HepG2 (cell line): ENCODE measurements around the gene PLD3. TPM values are rescaled to one million over a fixed set of nuclear protein-coding genes. Genes with fewer than 3 reads are reported as not detected.

Experiments
- ATAC-seq: fragments of 200-7000 bp; cut with Tn5 transposase; 3 replicates; pipeline ENCODE4 v1.9.1; 2020; ENCODE audit warnings: mild to moderate bottlenecking, moderate library complexity
- BruUV-seq: library from RNA; stranded (reverse); fragments of 400-500 nt; replicated peaks from 2 replicates; lab custom pipeline; 2021; lab: Mats Ljungman, UMichigan
- CTCF ChIA-PET: fragments of 300-600 bp; formaldehyde crosslinking; extraction: SDS; loops from one replicate; lab custom pipeline; 2021; ENCODE audit warnings: low total read pairs, inconsistent platforms, low intra/inter-chr PET ratio; lab: Yijun Ruan, JAX
- POLR2A ChIA-PET: fragments of 350-600 bp; sonication (Branson Sonifier 250); formaldehyde crosslinking; loops from one replicate; lab custom pipeline; 2020; ENCODE audit warnings: antibody characterized with exemption, inconsistent platforms; lab: Yijun Ruan, JAX
- DNase-seq: peaks from one replicate; pipeline ENCODE4 v3.0.0-alpha.2; 2015; ENCODE audit warnings: low spot score
- FAIRE-seq: peaks from 3 replicates; lab custom pipeline; 2011; peaks lifted over from hg19 to GRCh38; lab: Jason Lieb, UNC
- H2AFZ ChIP-seq: one replicate; pipeline ENCODE4 v1.6.1; 2011; ENCODE audit warnings: low read length, inconsistent platforms
- H3K27ac ChIP-seq: fragments of 300-600 bp; 3 replicates; pipeline ENCODE4 v1.8.0; 2011; ENCODE audit warnings: mixed run types, mild to moderate bottlenecking, mixed read lengths, low read length, inconsistent platforms; ENCODE audit not compliant: insufficient read depth; ENCODE audit errors: extremely low read length
- H3K27me3 ChIP-seq, 2 experiments: fragments of 200-600 bp in 1 of 2; 2 replicates in 1 of 2; 3 replicates in 1 of 2; pipeline versions ENCODE4 v1.6.0 to v1.8.0; 2011; ENCODE audit warnings: low read length in 2 of 2, mild to moderate bottlenecking in 2 of 2, moderate library complexity in 2 of 2, inconsistent platforms in 1 of 2; ENCODE audit not compliant: insufficient read depth in 2 of 2, control insufficient read depth in 1 of 2
- H3K36me3 ChIP-seq, 2 experiments: fragments of 200-600 bp in 1 of 2; replicated peaks in 1 of 2; 2 replicates in 1 of 2; 3 replicates in 1 of 2; pipeline versions ENCODE4 v1.5.1 to v1.8.0; 2011; ENCODE audit warnings: low read length in 2 of 2, inconsistent platforms in 1 of 2; ENCODE audit not compliant: insufficient read depth in 2 of 2, control insufficient read depth in 1 of 2
- H3K4me1 ChIP-seq: 2 replicates; pipeline ENCODE4 v1.5.1; 2012; ENCODE audit warnings: low read length, inconsistent platforms; ENCODE audit not compliant: insufficient read depth
- H3K4me2 ChIP-seq: 2 replicates; pipeline ENCODE4 v1.6.0; 2011; ENCODE audit warnings: low read depth, low read length, inconsistent platforms
- H3K4me3 ChIP-seq, 3 experiments: fragments of 200-600 bp in 1 of 3; sonication (generic), shearing (Covaris generic) in 1 of 3; replicated peaks in 1 of 3; 2 replicates each; pipeline ENCODE4 v1.5.1; 2011 to 2016; ENCODE audit warnings: low read length in 3 of 3, inconsistent platforms in 2 of 3, low read depth in 2 of 3, mild to moderate bottlenecking in 2 of 3, control low read depth in 1 of 3, mixed read lengths in 1 of 3; ENCODE audit not compliant: insufficient read depth in 1 of 3
- H3K79me2 ChIP-seq: one replicate; pipeline ENCODE4 v1.6.1; 2011; ENCODE audit warnings: low read length, inconsistent platforms; ENCODE audit not compliant: insufficient read depth
- H3K9ac ChIP-seq: 2 replicates; pipeline ENCODE4 v1.6.0; 2011; ENCODE audit warnings: mild to moderate bottlenecking, low read depth, low read length, inconsistent platforms; ENCODE audit not compliant: insufficient read depth
- H3K9me3 ChIP-seq: 2 replicates; pipeline ENCODE4 v1.5.1; 2012; ENCODE audit warnings: mild to moderate bottlenecking, low read length
- H4K20me1 ChIP-seq: 2 replicates; pipeline ENCODE4 v1.6.0; 2011; ENCODE audit warnings: inconsistent platforms, mild to moderate bottlenecking, low read length, moderate library complexity; ENCODE audit not compliant: insufficient read depth
- DPF2 ChIP-seq: sonication (generic); formaldehyde crosslinking; IDR thresholded peaks from 2 replicates; pipeline ENCODE4 v1.4.0; 2020; ENCODE audit warnings: mild to moderate bottlenecking, low read depth, missing genetic modification reagents, borderline replicate concordance
- HNF4G ChIP-seq, 2 experiments: sonication (generic) in 1 of 2; formaldehyde crosslinking in 1 of 2; IDR thresholded peaks; 2 replicates each; pipeline versions ENCODE4 v1.4.0 to v1.6.1; 2011 to 2020; ENCODE audit warnings: borderline replicate concordance in 2 of 2, low read depth in 2 of 2, mild to moderate bottlenecking in 2 of 2, low read length in 1 of 2, missing genetic modification reagents in 1 of 2, moderate library complexity in 1 of 2
- PRMT3 ChIP-seq: sonication (generic); formaldehyde crosslinking; IDR thresholded peaks from 2 replicates; pipeline ENCODE4 v1.8.1; 2022; ENCODE audit warnings: low read depth, mild to moderate bottlenecking, moderate library complexity, missing genetic modification reagents, borderline replicate concordance
- SP140L ChIP-seq: sonication (generic); formaldehyde crosslinking; IDR thresholded peaks from 2 replicates; pipeline ENCODE4 v1.4.0; 2020; ENCODE audit warnings: missing genetic modification reagents, borderline replicate concordance
- SUZ12 ChIP-seq: fragments of 150-350 bp; IDR thresholded peaks from 2 replicates; pipeline ENCODE4 v1.6.1; 2014; ENCODE audit warnings: low read depth, low read length
- TAF1 ChIP-seq: sonication (generic); formaldehyde crosslinking; IDR thresholded peaks from 2 replicates; pipeline ENCODE4 v1.4.0; 2020; ENCODE audit warnings: missing genetic modification reagents
- ZNF570 ChIP-seq: sonication (generic); formaldehyde crosslinking; IDR thresholded peaks from 2 replicates; pipeline ENCODE4 v1.4.0; 2020; ENCODE audit warnings: mild to moderate bottlenecking, missing genetic modification reagents, borderline replicate concordance
- WGBS: methylation state at CpG from one replicate; pipeline ENCODE4 v1.1.6; 2017; ENCODE audit warnings: low lambda C conversion rate; 5-methylcytosine and 5-hydroxymethylcytosine counted together
- in situ Hi-C: cut with HindIII; loops from 2 replicates; pipeline ENCODE4 v1.10.0; 2017; ENCODE audit warnings: low pct_unique_long_range_greater_than_20kb; ENCODE audit not compliant: extremely low pct_ligation_motif_present
- intact Hi-C: fragments of 100-400 bp; cut with micrococcal nuclease; formaldehyde crosslinking; loops from one replicate; pipeline ENCODE4 v1.10.0; 2022; ENCODE audit not compliant: unreplicated experiment
- polyA plus RNA-seq, 8 experiments: library from polyadenylated mRNA; depleted of rRNA in 3 of 8; stranded (reverse) in 7 of 8; unstranded in 1 of 8; fragments of >200 nt; fragmentation: Illumina TruSeq in 4 of 8; extraction: Trizol in 4 of 8; gene quantifications; 2 replicates each; pipeline versions ENCODE4 v1.2.1 to v1.2.3, GENCODE V29; 2011 to 2016; ENCODE audit warnings: low read depth in 4 of 8, missing spikeins in 1 of 8, mixed read lengths in 1 of 8; ENCODE audit not compliant: insufficient read depth in 1 of 8
- total RNA-seq, 5 experiments: library from RNA; depleted of rRNA; stranded (reverse); fragments of >200 nt; fragmentation: Illumina TruSeq; extraction: Trizol; gene quantifications; 2 replicates each; pipeline ENCODE4 v1.2.3, GENCODE V29; 2016; ENCODE audit warnings: low read depth in 1 of 5
- TF ChIP-seq, protein P1 (sequence below): sonication (generic); formaldehyde crosslinking; IDR thresholded peaks from 2 replicates; pipeline ENCODE4 v1.4.0; 2020; ENCODE audit warnings: missing genetic modification reagents, low read depth, mild to moderate bottlenecking, borderline replicate concordance

The PLD3 gene
- total and polyA plus RNA-seq, 2 of the 13 experiments (the other 11 are each of a cell fraction or from before 2014, with no cell fraction given), result 45.7 to 164 TPM

DNA sequence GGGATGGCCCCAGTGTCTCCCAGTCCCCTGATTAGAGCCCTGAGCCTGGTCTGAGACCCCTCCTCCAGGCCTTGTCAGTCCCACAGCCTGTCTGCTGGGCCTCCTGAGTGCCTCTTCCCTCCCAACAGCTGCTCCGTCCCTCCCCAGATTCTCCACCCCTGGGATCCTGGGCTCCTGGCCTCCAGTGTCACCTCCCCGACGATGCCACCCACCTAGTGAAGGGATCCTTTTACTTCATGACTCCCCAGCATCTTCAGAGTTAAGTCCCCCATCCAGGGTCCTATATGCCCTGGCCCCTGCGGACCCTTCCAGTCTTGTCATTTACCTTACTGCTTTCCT, 69.1 kb downstream of the PLD3 start:
- in situ Hi-C loops (no loop called here), intact Hi-C loops (loop anchor here (1.0 kb wide), 1 partner anchor 47 kb away; no protein-coding TSS in a partner anchor)
- no peak for DNase-seq
- Histone ChIP-seq H3K27ac (no peak overlapping the region), H3K27me3 (0 out of 5 replicates have a peak, but pooled peaks cover 0 to 5% of the 10 kb centered on the region in 2 experiments), H3K4me1 (peaks cover 49% of the 10 kb centered on the region), H3K4me2 (peak overlapping the region; percentile 79), H3K36me3 (no peaks in the 10 kb centered on the region), H3K79me2 (no peaks in the 10 kb centered on the region), H3K9ac (peak overlapping the region; percentile 61; the same call in 1 of the 2 replicates), H3K9me3 (no peaks in the 10 kb centered on the region), H4K20me1 (no peaks in the 10 kb centered on the region), H3K4me3 (peak overlapping the region in 2 of 3 experiments; percentile 50 to 65; a peak in 3 of 6 replicates), H2AFZ (no peak overlapping the region)
- no peak for TF ChIP-seq PRMT3 (CRISPR knock-in tag)
- 0 out of 2 replicates have a peak, but pooled peaks have one; percentile 1 for TF ChIP-seq TAF1 (CRISPR knock-in tag)
- ChIA-PET POLR2A (interaction anchor here (0.6 to 2.6 kb wide), 4 partner anchors 9 to 26 kb away, joined by 4 to 20 read pairs (median 10); partner anchors contain the start of gene SERTAD1), CTCF (no interaction called here)
- BruUV-seq, result no TSS peak
- no peak for FAIRE-seq
- no peak for ATAC-seq
- 32% methylated on average over 4 of the region's 4 CpGs for WGBS

DNA sequence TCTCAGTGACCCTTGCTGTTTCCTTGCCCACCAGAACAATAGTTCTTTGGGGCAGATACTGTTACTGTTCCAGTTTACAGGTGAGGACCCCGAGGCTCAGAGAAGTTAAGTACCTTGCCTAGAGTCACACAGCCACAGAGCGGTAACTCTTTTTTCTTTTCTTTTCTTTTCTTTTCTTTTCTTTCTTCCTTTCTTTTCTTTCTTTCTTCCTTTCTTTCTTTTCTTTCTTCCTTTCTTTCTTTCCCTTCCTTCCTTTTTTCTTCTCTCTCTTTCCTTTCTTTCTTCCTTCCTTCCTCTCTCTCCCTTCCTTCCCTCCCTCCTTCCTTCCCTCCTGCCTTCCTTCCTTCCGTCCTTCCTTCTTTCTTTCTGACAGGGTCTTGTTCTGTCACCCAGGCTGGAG, 69.5 kb downstream of the PLD3 start:
- 53% methylated on average over 3 of the region's 3 CpGs for WGBS
- ATAC-seq, result no peak

More for the DNA sequence above, 69.5 kb downstream of the PLD3 start:
- POLR2A ChIA-PET, result interaction anchor here (2.0 to 2.6 kb wide), 2 partner anchors 8 to 25 kb away, joined by 12 to 20 read pairs; partner anchors contain the start of gene SERTAD1
- no peak overlapping the region for H3K9ac ChIP-seq
- DNase-seq (no peak), FAIRE-seq (no peak)
- H3K36me3 ChIP-seq, result peaks cover 0 to 2% of the 10 kb centered on the region in 2 experiments; a peak in 1 of 5 replicates
- H3K4me2 ChIP-seq, result peak overlapping the region; percentile 79; the same call in 1 of the 2 replicates
- H3K4me1 ChIP-seq, result peaks cover 53% of the 10 kb centered on the region
- 0 out of 5 replicates have a peak, but pooled peaks cover 0 to 5% of the 10 kb centered on the region in 2 experiments for H3K27me3 ChIP-seq
- no TSS peak for BruUV-seq
- no peaks in the 10 kb centered on the region for H3K9me3 ChIP-seq
- no peak overlapping the region for H2AFZ ChIP-seq
- H3K4me3 ChIP-seq, result no peak overlapping the region
- no peaks in the 10 kb centered on the region for H4K20me1 ChIP-seq
- intact Hi-C loops, result no loop called here
- H3K27ac ChIP-seq, result no peak overlapping the region
- CTCF ChIA-PET, result no interaction called here
- H3K79me2 ChIP-seq, result no peaks in the 10 kb centered on the region
- TF ChIP-seq, protein P1, sequence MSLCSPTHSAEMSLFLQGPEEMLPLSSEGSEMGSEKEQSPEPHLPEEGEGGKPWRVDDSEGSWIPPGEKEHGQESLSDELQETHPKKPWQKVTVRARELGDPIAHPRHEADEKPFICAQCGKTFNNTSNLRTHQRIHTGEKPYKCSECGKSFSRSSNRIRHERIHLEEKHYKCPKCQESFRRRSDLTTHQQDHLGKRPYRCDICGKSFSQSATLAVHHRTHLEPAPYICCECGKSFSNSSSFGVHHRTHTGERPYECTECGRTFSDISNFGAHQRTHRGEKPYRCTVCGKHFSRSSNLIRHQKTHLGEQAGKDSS, result no peak
- no peak for TF ChIP-seq ZNF570 (CRISPR knock-in tag)
- no peak for TF ChIP-seq DPF2
- no peak for TF ChIP-seq SUZ12
- TF ChIP-seq SP140L (CRISPR knock-in tag), result no peak
- TF ChIP-seq HNF4G (IDR thresholded peaks at IDR 0.05; ENCODE audit: borderline replicate concordance, low read depth, low read length), result no peak
- TF ChIP-seq HNF4G (CRISPR knock-in tag; IDR thresholded peaks at IDR 0.05; ENCODE audit: borderline replicate concordance, low read depth), result no peak
- in situ Hi-C loops, result no loop called here
